ENCODE results near the gene GLRX3.
A peak's percentile ranks its signal among the peaks of the same experiment; 100 is the strongest.
"Not testable (repeated sequence)": the region's sequence is repeated elsewhere in the genome, so short reads cannot be mapped to it uniquely, and the experiment has no call there.

GLRX3 gene

DNA sequence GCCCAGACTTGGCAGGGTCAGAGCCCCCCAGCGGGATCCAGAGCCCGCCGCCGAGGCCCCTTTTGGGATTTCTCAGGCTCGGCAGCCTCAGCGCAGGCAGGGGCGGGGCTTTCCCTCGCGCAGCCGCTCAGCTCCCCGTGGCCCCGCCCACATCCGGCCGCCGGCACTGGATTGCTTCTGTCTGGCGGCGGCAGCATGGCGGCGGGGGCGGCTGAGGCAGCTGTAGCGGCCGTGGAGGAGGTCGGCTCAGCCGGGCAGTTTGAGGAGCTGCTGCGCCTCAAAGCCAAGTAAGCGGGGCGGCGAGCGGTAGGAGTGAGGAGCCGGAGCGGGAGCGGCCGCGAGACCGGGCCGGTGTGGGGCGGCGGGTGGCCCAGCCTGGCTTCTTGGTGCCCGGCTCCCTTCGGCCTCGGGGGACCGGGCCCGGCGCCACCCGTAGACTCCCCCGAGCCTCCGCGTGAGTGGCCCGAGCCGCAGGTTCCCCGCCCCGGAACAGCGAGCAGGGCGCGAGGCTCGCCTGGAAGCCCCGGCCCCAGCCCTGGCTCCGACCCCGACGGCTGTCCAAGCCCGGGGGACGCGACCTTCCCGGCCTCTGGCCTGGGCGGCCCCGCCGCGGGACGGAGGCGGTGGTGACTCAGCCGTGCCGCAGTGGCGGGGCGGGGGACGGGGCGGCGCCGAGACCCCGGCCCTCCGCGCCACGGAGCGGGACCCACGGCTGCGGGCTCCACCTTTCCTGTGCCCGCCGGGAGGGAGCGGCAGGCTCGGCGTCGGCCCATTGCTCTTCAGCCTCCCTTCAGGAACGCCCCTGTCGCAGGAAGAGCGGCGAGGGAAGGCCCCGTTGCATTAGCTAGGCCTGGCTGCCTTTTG lies at the start of gene GLRX3:
Gene GLRX3, plus strand, starts transcription at position 166 of the 864 bp plus-strand sequence. Its CDS starts 30 bp downstream, at position 196.
- Histone ChIP-seq H3K4me1 (ENCODE audit: low read depth, poor library complexity, severe bottlenecking) (peaks cover 43% of the 10 kb centered on the region), H3K27ac (peak within 1 kb of the TSS; percentile 42; the same call in 1 of the 2 replicates), H2AFZ (ENCODE audit: low read depth) (peak within 1 kb of the TSS; percentile 74), H3K27me3 (ENCODE audit: insufficient read depth, low read depth) (no peaks in the 10 kb centered on the region), H3K4me2 (peak within 1 kb of the TSS; percentile 98), H3K36me3 (ENCODE audit: insufficient read depth) (no peaks in the 10 kb centered on the region), H3K79me2 (ENCODE audit: insufficient read depth, low read depth) (peaks cover 52% of the 10 kb centered on the region), H3K9ac (peak within 1 kb of the TSS; percentile 78; the same call in 1 of the 2 replicates), H4K20me1 (ENCODE audit: insufficient read depth) (peaks cover 18% of the 10 kb centered on the region; the same call in 1 of the 2 replicates), H3K4me3 (IDR thresholded peaks at IDR 0.05; ENCODE audit: insufficient read depth, low read depth, low read length) (no peak within 1 kb of the TSS)
- TF ChIP-seq, protein P1, sequence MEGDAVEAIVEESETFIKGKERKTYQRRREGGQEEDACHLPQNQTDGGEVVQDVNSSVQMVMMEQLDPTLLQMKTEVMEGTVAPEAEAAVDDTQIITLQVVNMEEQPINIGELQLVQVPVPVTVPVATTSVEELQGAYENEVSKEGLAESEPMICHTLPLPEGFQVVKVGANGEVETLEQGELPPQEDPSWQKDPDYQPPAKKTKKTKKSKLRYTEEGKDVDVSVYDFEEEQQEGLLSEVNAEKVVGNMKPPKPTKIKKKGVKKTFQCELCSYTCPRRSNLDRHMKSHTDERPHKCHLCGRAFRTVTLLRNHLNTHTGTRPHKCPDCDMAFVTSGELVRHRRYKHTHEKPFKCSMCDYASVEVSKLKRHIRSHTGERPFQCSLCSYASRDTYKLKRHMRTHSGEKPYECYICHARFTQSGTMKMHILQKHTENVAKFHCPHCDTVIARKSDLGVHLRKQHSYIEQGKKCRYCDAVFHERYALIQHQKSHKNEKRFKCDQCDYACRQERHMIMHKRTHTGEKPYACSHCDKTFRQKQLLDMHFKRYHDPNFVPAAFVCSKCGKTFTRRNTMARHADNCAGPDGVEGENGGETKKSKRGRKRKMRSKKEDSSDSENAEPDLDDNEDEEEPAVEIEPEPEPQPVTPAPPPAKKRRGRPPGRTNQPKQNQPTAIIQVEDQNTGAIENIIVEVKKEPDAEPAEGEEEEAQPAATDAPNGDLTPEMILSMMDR (conservative IDR thresholded peaks at IDR 0.05; ENCODE audit: low read depth, low read length) = no peak

DNA sequence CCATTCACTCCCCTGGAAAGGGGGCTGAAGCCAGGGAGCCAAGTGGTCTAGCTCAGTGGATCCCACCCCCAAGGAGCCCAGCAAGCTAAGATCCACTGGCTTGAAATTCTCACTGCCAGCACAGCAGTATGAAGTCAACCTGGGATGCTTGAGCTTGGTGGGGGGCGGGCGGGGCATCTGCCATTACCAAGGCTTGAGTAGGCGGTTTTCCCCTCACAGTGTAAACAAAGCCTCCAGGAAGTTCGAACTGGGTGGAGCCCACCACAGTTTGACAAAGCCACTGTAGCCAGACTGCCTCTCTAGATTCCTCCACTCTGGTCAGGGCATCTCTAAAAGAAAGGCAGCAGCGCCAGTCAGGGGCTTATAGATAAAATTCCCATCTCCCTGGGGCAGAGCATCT lies 45.6 kb upstream of the GLRX3 start:
- not testable (repeated sequence) for H3K4me1 ChIP-seq (ENCODE audit: low read depth, poor library complexity, severe bottlenecking); H3K27ac ChIP-seq; H3K27me3 ChIP-seq (ENCODE audit: insufficient read depth, low read depth); H3K4me3 ChIP-seq (IDR thresholded peaks at IDR 0.05; ENCODE audit: insufficient read depth, low read depth, low read length); H4K20me1 ChIP-seq (ENCODE audit: insufficient read depth); H3K4me2 ChIP-seq; H3K9ac ChIP-seq; H3K36me3 ChIP-seq (ENCODE audit: insufficient read depth); H2AFZ ChIP-seq (ENCODE audit: low read depth); H3K79me2 ChIP-seq (ENCODE audit: insufficient read depth, low read depth)

DNA sequence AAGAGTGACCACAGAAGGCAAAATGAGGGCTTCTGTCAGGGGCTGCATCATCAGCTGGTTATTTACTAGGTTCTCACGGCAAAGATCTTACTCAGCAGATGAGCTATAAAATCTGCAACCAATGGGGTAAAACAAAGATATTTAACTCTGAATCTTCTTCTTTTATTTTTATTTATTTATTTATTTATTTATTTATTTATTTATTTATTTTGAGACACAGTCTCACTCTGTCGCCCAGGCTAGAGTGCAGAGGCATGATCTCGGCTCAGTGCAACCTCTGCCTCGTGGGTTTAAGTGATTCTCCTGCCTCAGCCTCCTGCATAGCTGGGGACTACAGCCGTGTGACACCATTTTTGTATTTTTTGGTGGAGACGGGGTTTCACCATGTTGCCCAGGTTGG lies 36.8 kb upstream of the GLRX3 start:
- TF ChIP-seq, protein P1 (conservative IDR thresholded peaks at IDR 0.05; ENCODE audit: low read depth, low read length) = no peak
- Histone ChIP-seq H3K9ac (no peak overlapping the region), H3K79me2 (ENCODE audit: insufficient read depth, low read depth) (no peaks in the 10 kb centered on the region), H3K4me3 (IDR thresholded peaks at IDR 0.05; ENCODE audit: insufficient read depth, low read depth, low read length) (no peak overlapping the region), H3K27ac (no peak overlapping the region), H3K27me3 (ENCODE audit: insufficient read depth, low read depth) (no peaks in the 10 kb centered on the region), H4K20me1 (ENCODE audit: insufficient read depth) (no peaks in the 10 kb centered on the region), H3K36me3 (ENCODE audit: insufficient read depth) (no peaks in the 10 kb centered on the region), H3K4me1 (ENCODE audit: low read depth, poor library complexity, severe bottlenecking) (no peaks in the 10 kb centered on the region), H2AFZ (ENCODE audit: low read depth) (no peak overlapping the region), H3K4me2 (no peak overlapping the region)

DNA sequence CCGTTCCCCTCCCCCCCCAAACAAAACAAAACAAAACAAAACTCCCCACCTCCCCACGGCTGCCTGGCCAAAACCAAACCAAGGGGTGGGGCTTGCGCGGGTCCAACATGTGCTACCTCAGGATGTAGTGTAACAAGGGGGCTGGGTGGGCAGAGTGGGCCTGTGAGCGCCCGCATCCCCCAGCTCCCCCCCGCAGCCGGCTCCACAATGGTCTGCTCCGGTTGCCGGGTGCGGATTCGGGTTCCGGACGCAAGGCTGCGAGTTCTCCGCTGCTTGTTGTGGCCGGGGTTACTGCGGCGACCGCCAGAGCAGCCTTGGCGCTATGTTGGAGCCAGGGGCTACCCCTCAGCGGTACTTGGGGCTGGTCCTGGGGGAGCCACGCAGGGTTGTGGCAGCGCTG lies 30.5 kb upstream of the GLRX3 start:
- Histone ChIP-seq H2AFZ (ENCODE audit: low read depth) (no peak overlapping the region), H3K27ac (no peak overlapping the region), H3K27me3 (ENCODE audit: insufficient read depth, low read depth) (no peaks in the 10 kb centered on the region), H4K20me1 (ENCODE audit: insufficient read depth) (no peaks in the 10 kb centered on the region), H3K4me1 (ENCODE audit: low read depth, poor library complexity, severe bottlenecking) (peaks cover 5% of the 10 kb centered on the region), H3K4me2 (no peak overlapping the region), H3K36me3 (ENCODE audit: insufficient read depth) (no peaks in the 10 kb centered on the region), H3K4me3 (IDR thresholded peaks at IDR 0.05; ENCODE audit: insufficient read depth, low read depth, low read length) (no peak overlapping the region), H3K79me2 (ENCODE audit: insufficient read depth, low read depth) (0 out of 2 replicates have a peak, but pooled peaks cover 4% of the 10 kb centered on the region), H3K9ac (no peak overlapping the region)
- TF ChIP-seq, protein P1 (conservative IDR thresholded peaks at IDR 0.05; ENCODE audit: low read depth, low read length) = no peak

DNA sequence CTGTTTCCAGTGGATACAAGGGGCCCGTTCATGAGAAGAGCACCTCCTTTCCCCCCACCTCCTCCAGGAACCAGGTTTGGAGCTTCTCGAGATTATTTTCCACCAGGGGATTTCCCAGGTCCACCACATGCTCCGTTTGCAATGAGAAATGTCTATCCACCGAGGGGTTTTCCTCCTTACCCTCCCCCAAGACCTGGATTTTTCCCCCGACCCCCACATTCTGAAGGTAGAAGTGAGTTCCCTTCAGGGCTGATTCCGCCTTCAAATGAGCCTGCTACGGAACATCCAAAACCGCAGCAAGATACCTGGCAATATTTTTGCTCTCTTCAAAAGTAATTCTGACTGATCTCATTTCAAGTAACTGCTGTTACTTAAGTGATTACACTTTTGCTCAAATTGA lies 28.0 kb upstream of the GLRX3 start:
- H2AFZ ChIP-seq (ENCODE audit: low read depth); H3K27ac ChIP-seq; H3K27me3 ChIP-seq (ENCODE audit: insufficient read depth, low read depth); H4K20me1 ChIP-seq (ENCODE audit: insufficient read depth); H3K9ac ChIP-seq; H3K36me3 ChIP-seq (ENCODE audit: insufficient read depth); H3K79me2 ChIP-seq (ENCODE audit: insufficient read depth, low read depth); H3K4me3 ChIP-seq (IDR thresholded peaks at IDR 0.05; ENCODE audit: insufficient read depth, low read depth, low read length); H3K4me2 ChIP-seq: not testable (repeated sequence)
- H3K4me1 ChIP-seq (ENCODE audit: low read depth, poor library complexity, severe bottlenecking) = peaks cover 12% of the 10 kb centered on the region
